K562 (cell line): ENCODE results near the gene CTNNBL1. TPM values are rescaled to one million over a fixed set of nuclear protein-coding genes. Genes with fewer than 3 reads are reported as not detected.

Experiments
- ATAC-seq: fragments of 200-7000 bp; cut with Tn5 transposase; 3 replicates; pipeline ENCODE4 v1.9.1; 2020; ENCODE audit warnings: moderate library complexity
- BruUV-seq: library from RNA; stranded (reverse); fragments of 400-500 nt; replicated peaks from 2 replicates; lab custom pipeline; 2021; lab: Mats Ljungman, UMichigan
- CTCF ChIA-PET: fragments of 300-600 bp; formaldehyde crosslinking; extraction: SDS; loops from one replicate; lab custom pipeline; 2021; ENCODE audit warnings: low intra/inter-chr PET ratio; lab: Yijun Ruan, JAX
- POLR2A ChIA-PET: fragments of 300-600, 350-650 bp; sonication (Branson Sonifier 250); formaldehyde crosslinking; extraction: SDS; loops from one replicate; lab custom pipeline; 2021; ENCODE audit warnings: antibody characterized with exemption, inconsistent platforms; lab: Yijun Ruan, JAX
- DNase-seq, 4 experiments: peaks; one replicate each; pipeline versions ENCODE4 v3.0.0 to v3.0.0-alpha.2; 2011 to 2018; ENCODE audit warnings: low spot score in 3 of 4, mixed read lengths in 3 of 4; ENCODE audit errors: extremely low read depth in 1 of 4
- FAIRE-seq: peaks from 2 replicates; lab custom pipeline; 2011; peaks lifted over from hg19 to GRCh38; lab: Jason Lieb, UNC
- H2AFZ ChIP-seq: 2 replicates; pipeline ENCODE4 v1.6.0; 2011; ENCODE audit warnings: low read depth, low read length, control low read depth, inconsistent platforms
- H3K27ac ChIP-seq: fragments of 200-600 bp; 3 replicates; pipeline ENCODE4 v1.8.0; 2011; ENCODE audit warnings: low read depth, mild to moderate bottlenecking, control low read depth, inconsistent platforms, low read length, moderate library complexity, mixed read lengths; ENCODE audit errors: extremely low read depth
- H3K27me3 ChIP-seq, 2 experiments: fragments of 300-600 bp in 1 of 2; 2 replicates in 1 of 2; 3 replicates in 1 of 2; pipeline versions ENCODE4 v1.6.0 to v1.8.0; 2011; ENCODE audit warnings: inconsistent platforms in 2 of 2, low read length in 2 of 2, mild to moderate bottlenecking in 1 of 2, mixed read lengths in 1 of 2, moderate library complexity in 1 of 2; ENCODE audit not compliant: control insufficient read depth in 2 of 2, insufficient read depth in 2 of 2
- H3K36me3 ChIP-seq: fragments of 300-600 bp; 3 replicates; pipeline ENCODE4 v1.8.0; 2011; ENCODE audit warnings: mild to moderate bottlenecking, low read length, inconsistent platforms; ENCODE audit not compliant: control insufficient read depth, insufficient read depth
- H3K4me1 ChIP-seq, 2 experiments: fragments of 200-600 bp in 1 of 2; replicated peaks in 1 of 2; 2 replicates in 1 of 2; 3 replicates in 1 of 2; pipeline versions ENCODE4 v1.5.1 to v1.8.0; 2011; ENCODE audit warnings: inconsistent platforms in 2 of 2, low read length in 2 of 2, mild to moderate bottlenecking in 1 of 2, mixed read lengths in 1 of 2, moderate library complexity in 1 of 2; ENCODE audit not compliant: control insufficient read depth in 2 of 2, insufficient read depth in 2 of 2
- H3K4me2 ChIP-seq: 2 replicates; pipeline ENCODE4 v1.6.1; 2011; ENCODE audit warnings: low read length, control low read depth, inconsistent platforms, mixed read lengths; ENCODE audit not compliant: insufficient read depth
- H3K4me3 ChIP-seq: fragments of 200-600 bp; sonication (generic), shearing (Covaris generic); 2 replicates; pipeline ENCODE4 v1.5.1; 2016; ENCODE audit warnings: control low read depth, inconsistent platforms
- H3K79me2 ChIP-seq: fragments of 200-600 bp; 3 replicates; pipeline ENCODE4 v1.8.0; 2011; ENCODE audit warnings: low read length, inconsistent platforms; ENCODE audit not compliant: control insufficient read depth, insufficient read depth
- H3K9ac ChIP-seq, 2 experiments: 2 replicates each; pipeline versions ENCODE4 v1.6.0 to v1.6.1; 2011; ENCODE audit warnings: low read depth in 2 of 2, low read length in 2 of 2, control low read depth in 1 of 2, inconsistent platforms in 1 of 2, mild to moderate bottlenecking in 1 of 2, mixed read lengths in 1 of 2; ENCODE audit not compliant: insufficient read depth in 1 of 2
- H3K9me1 ChIP-seq: one replicate; pipeline ENCODE4 v1.6.0; 2011; ENCODE audit warnings: inconsistent platforms, mild to moderate bottlenecking, low read length, moderate library complexity; ENCODE audit not compliant: control insufficient read depth, insufficient read depth
- H3K9me3 ChIP-seq: replicated peaks from 2 replicates; pipeline ENCODE4 v1.5.1; 2011; ENCODE audit warnings: low read depth, low read length, inconsistent platforms; ENCODE audit not compliant: control insufficient read depth, insufficient read depth
- H4K20me1 ChIP-seq: replicated peaks from 2 replicates; pipeline ENCODE4 v1.6.1; 2011; ENCODE audit warnings: low read length, inconsistent platforms, mixed read lengths; ENCODE audit not compliant: control insufficient read depth, insufficient read depth
- FOXK2 ChIP-seq, 2 experiments: fragments of 450-650 bp; IDR thresholded peaks in 1 of 2; conservative IDR thresholded peaks in 1 of 2; 2 replicates each; pipeline ENCODE4 v1.6.1; 2016; ENCODE audit warnings: low read depth in 2 of 2, mild to moderate bottlenecking in 1 of 2
- GABPB1 ChIP-seq: sonication (generic); formaldehyde crosslinking; IDR thresholded peaks from 2 replicates; pipeline ENCODE4 v1.8.0; 2022; ENCODE audit warnings: mild to moderate bottlenecking, missing genetic modification reagents
- HDAC2 ChIP-seq: fragments of 450-650 bp; IDR thresholded peaks from 2 replicates; pipeline ENCODE4 v1.6.1; 2016; ENCODE audit warnings: mild to moderate bottlenecking
- MXI1 ChIP-seq: IDR thresholded peaks from 2 replicates; pipeline ENCODE4 v1.6.1; 2011; ENCODE audit warnings: low read depth, mild to moderate bottlenecking, improper control_type of control experiment, low read length
- NFXL1 ChIP-seq: fragments of 450-650 bp; formaldehyde crosslinking; IDR thresholded peaks from 2 replicates; pipeline ENCODE4 v1.4.0; 2021; ENCODE audit warnings: mild to moderate bottlenecking
- RBM25 ChIP-seq: fragments of 200-400 bp; formaldehyde crosslinking; IDR thresholded peaks from 2 replicates; pipeline ENCODE4 v1.6.1; 2018; ENCODE audit warnings: low read length, low read depth, moderate library complexity; ENCODE audit not compliant: severe bottlenecking
- SP2 ChIP-seq: IDR thresholded peaks from 2 replicates; pipeline ENCODE4 v1.6.1; 2011; ENCODE audit warnings: mild to moderate bottlenecking, low read depth, low read length, moderate library complexity; ENCODE audit not compliant: poor library complexity, severe bottlenecking; ENCODE audit errors: extremely low read depth
- STAT5B ChIP-seq: fragments of 250-450 bp; sonication (Bioruptor Pico); IDR thresholded peaks from 2 replicates; pipeline ENCODE4 v1.8.0; 2021; ENCODE audit warnings: mild to moderate bottlenecking, inconsistent platforms
- TRIM28 ChIP-seq: fragments of 450-650 bp; IDR thresholded peaks from 2 replicates; pipeline ENCODE4 v1.6.1; 2017
- ZNF184 ChIP-seq: sonication (generic); formaldehyde crosslinking; IDR thresholded peaks from 2 replicates; pipeline ENCODE4 v1.5.0; 2020; ENCODE audit warnings: missing genetic modification reagents
- WGBS: fragments of 100-300 bp; shearing (Covaris generic); methylation state at CpG from one replicate; pipeline ENCODE4 v1.1.6; 2016; ENCODE audit warnings: low coverage, mixed read lengths; ENCODE audit not compliant: insufficient coverage; ENCODE audit errors: missing lambda C conversion rate; 5-methylcytosine and 5-hydroxymethylcytosine counted together
- in situ Hi-C: fragments of 300-500 bp; cut with MboI; formaldehyde crosslinking; loops from 4 replicates; pipeline ENCODE4 v1.15.0; 2018; ENCODE audit warnings: inconsistent platforms, mixed read lengths
- intact Hi-C: fragments of 100-400 bp; cut with micrococcal nuclease; formaldehyde crosslinking; loops from 2 replicates; pipeline ENCODE4 v1.14.2; 2022
- polyA plus RNA-seq, 8 experiments: library from polyadenylated mRNA; depleted of rRNA in 4 of 8; stranded (reverse) in 5 of 8; unstranded in 3 of 8; fragments of >200 nt; fragmentation: Nextera tagmentation in 2 of 8; fragmentation: Illumina TruSeq in 1 of 8; extraction: Ambion mirVana in 2 of 8; extraction: Trizol in 1 of 8; gene quantifications; 2 replicates each; pipeline versions ENCODE4 v1.2.1 to v1.2.3, GENCODE V29; 2011 to 2014; ENCODE audit warnings: inconsistent platforms in 1 of 8, missing spikeins in 1 of 8
- total RNA-seq, 7 experiments: library from RNA; depleted of rRNA in 6 of 7; stranded (reverse); fragments of >200 nt in 6 of 7; fragmentation: Illumina TruSeq in 2 of 7; extraction: Trizol in 2 of 7; gene quantifications; 2 replicates each; pipeline versions ENCODE4 v1.2.1 to v1.2.3, GENCODE V29; 2011 to 2021; ENCODE audit warnings: low replicate concordance in 1 of 7
- TF ChIP-seq, protein P1 (sequence below): fragments of 250-450 bp; sonication (Bioruptor Pico); IDR thresholded peaks from 2 replicates; pipeline ENCODE4 v1.9.0; 2021; ENCODE audit warnings: mild to moderate bottlenecking, inconsistent platforms
- TF ChIP-seq, protein P2 (sequence below): fragments of 450-650 bp; IDR thresholded peaks from 2 replicates; pipeline ENCODE4 v1.6.1; 2014; ENCODE audit warnings: low read depth, mild to moderate bottlenecking, moderate library complexity, borderline replicate concordance
- TF ChIP-seq, protein P3 (sequence below): fragments of 450-650 bp; IDR thresholded peaks from 2 replicates; pipeline ENCODE4 v1.6.1; 2016; ENCODE audit warnings: borderline replicate concordance
- TF ChIP-seq, protein P4 (sequence below), 2 experiments: fragments of 250-450 bp in 1 of 2; fragments of 450-650 bp in 1 of 2; sonication (Bioruptor Pico) in 1 of 2; IDR thresholded peaks; 2 replicates each; pipeline versions ENCODE4 v1.6.1 to v1.8.0; 2016 to 2021; ENCODE audit warnings: mild to moderate bottlenecking in 2 of 2, moderate library complexity in 2 of 2, missing compliant biosample characterization in 1 of 2, missing genetic modification characterization in 1 of 2

The CTNNBL1 gene
- total and polyA plus RNA-seq, 9 of the 15 experiments (the other 6 are each of a cell fraction or from before 2014, with no cell fraction given), result 32.4 to 85.6 (median 43.6) TPM

DNA sequence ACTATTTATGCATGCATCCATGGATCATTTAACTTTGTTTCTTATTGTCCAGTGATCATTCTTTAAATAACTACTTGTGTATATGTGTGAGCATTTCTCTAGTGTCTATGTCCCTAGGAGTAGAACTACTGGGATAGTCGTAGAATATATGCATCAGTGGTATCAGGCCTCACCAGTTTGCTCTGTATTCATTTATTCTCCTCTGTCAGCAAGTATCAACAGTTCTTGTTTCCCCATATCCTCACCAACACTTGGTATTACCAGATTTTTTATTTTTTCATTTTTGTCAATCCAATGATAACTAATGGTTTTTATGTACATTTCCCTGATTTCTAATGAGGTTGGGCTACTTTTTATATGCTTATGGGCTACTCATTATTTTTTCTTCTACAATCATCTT lies 27.9 kb downstream of the CTNNBL1 start:
- Histone ChIP-seq H3K4me3 (no peak overlapping the region), H3K36me3 (no peaks in the 10 kb centered on the region), H3K27me3 (no peaks in the 10 kb centered on the region), H3K9me3 (no peaks in the 10 kb centered on the region), H3K4me1 (no peaks in the 10 kb centered on the region), H3K4me2 (no peak overlapping the region), H3K9me1 (no peaks in the 10 kb centered on the region), H4K20me1 (no peaks in the 10 kb centered on the region), H3K27ac (no peak overlapping the region), H3K79me2 (no peaks in the 10 kb centered on the region; the same call in 2 of the 3 replicates), H3K9ac (no peak overlapping the region), H2AFZ (no peak overlapping the region)
- in situ Hi-C loops, result no loop called here
- BruUV-seq, result no TSS peak
- FAIRE-seq (no peak), ATAC-seq (no peak), DNase-seq (no peak)
- CTCF ChIA-PET, result no interaction called here
- intact Hi-C loops, result no loop called here
- POLR2A ChIA-PET, result no interaction called here
- 56% methylated on average over 1 of the region's 1 CpG for WGBS
- TF ChIP-seq MXI1 (no peak), NFXL1 (CRISPR knock-in tag) (no peak), SP2 (no peak), RBM25 (peak; percentile 72), GABPB1 (CRISPR knock-in tag) (no peak), HDAC2 (no peak), TRIM28 (no peak), FOXK2 (conservative IDR thresholded peaks at IDR 0.05 in 1 of 2, IDR thresholded peaks at IDR 0.05 in 1 of 2; ENCODE audit: low read depth in 2 of 2) (no peak), STAT5B (no peak), ZNF184 (CRISPR knock-in tag) (peak; percentile 73; the same call in 1 of the 2 replicates)
- TF ChIP-seq, protein P1, sequence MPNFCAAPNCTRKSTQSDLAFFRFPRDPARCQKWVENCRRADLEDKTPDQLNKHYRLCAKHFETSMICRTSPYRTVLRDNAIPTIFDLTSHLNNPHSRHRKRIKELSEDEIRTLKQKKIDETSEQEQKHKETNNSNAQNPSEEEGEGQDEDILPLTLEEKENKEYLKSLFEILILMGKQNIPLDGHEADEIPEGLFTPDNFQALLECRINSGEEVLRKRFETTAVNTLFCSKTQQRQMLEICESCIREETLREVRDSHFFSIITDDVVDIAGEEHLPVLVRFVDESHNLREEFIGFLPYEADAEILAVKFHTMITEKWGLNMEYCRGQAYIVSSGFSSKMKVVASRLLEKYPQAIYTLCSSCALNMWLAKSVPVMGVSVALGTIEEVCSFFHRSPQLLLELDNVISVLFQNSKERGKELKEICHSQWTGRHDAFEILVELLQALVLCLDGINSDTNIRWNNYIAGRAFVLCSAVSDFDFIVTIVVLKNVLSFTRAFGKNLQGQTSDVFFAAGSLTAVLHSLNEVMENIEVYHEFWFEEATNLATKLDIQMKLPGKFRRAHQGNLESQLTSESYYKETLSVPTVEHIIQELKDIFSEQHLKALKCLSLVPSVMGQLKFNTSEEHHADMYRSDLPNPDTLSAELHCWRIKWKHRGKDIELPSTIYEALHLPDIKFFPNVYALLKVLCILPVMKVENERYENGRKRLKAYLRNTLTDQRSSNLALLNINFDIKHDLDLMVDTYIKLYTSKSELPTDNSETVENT (CRISPR knock-in tag), result no peak
- TF ChIP-seq, protein P2, sequence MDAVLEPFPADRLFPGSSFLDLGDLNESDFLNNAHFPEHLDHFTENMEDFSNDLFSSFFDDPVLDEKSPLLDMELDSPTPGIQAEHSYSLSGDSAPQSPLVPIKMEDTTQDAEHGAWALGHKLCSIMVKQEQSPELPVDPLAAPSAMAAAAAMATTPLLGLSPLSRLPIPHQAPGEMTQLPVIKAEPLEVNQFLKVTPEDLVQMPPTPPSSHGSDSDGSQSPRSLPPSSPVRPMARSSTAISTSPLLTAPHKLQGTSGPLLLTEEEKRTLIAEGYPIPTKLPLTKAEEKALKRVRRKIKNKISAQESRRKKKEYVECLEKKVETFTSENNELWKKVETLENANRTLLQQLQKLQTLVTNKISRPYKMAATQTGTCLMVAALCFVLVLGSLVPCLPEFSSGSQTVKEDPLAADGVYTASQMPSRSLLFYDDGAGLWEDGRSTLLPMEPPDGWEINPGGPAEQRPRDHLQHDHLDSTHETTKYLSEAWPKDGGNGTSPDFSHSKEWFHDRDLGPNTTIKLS, result no peak
- TF ChIP-seq, protein P3, sequence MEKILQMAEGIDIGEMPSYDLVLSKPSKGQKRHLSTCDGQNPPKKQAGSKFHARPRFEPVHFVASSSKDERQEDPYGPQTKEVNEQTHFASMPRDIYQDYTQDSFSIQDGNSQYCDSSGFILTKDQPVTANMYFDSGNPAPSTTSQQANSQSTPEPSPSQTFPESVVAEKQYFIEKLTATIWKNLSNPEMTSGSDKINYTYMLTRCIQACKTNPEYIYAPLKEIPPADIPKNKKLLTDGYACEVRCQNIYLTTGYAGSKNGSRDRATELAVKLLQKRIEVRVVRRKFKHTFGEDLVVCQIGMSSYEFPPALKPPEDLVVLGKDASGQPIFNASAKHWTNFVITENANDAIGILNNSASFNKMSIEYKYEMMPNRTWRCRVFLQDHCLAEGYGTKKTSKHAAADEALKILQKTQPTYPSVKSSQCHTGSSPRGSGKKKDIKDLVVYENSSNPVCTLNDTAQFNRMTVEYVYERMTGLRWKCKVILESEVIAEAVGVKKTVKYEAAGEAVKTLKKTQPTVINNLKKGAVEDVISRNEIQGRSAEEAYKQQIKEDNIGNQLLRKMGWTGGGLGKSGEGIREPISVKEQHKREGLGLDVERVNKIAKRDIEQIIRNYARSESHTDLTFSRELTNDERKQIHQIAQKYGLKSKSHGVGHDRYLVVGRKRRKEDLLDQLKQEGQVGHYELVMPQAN, result no peak
- TF ChIP-seq, protein P4, sequence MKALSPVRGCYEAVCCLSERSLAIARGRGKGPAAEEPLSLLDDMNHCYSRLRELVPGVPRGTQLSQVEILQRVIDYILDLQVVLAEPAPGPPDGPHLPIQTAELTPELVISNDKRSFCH (CRISPR knock-in tag; IDR thresholded peaks at IDR 0.05), result no peak
- TF ChIP-seq, protein P4 (tag; IDR thresholded peaks at IDR 0.05), result no peak
